ENCODE data around the gene CBFA2T2.

GRCh38 chr20:33470866-33471265, 19.0 kb upstream of the CBFA2T2 start:
- TF ChIP-seq CTCF (conservative IDR thresholded peaks at IDR 0.05 in 1 of 2, IDR thresholded peaks at IDR 0.05 in 1 of 2; ENCODE audit: extremely low read depth in 1 of 2, insufficient read depth in 1 of 2, low read depth in 1 of 2, low read length in 2 of 2), result no peak
- TF ChIP-seq EZH2 (IDR thresholded peaks at IDR 0.05; ENCODE audit: borderline replicate concordance, low read length), result no peak
